Hematopoietic multipotent progenitor cell treated with erythropoietin and hydrocortisone succinate and interleukin-3 and kit ligand, for 15 days (in vitro differentiated cells): ENCODE data around the gene AKAP13.
"Not testable (repeated sequence)": the region's sequence is repeated elsewhere in the genome, so short reads cannot be mapped to it uniquely, and the experiment has no call there.

ENCODE experiments used
- DNase-seq: peaks from one replicate; pipeline ENCODE4 v3.0.0-alpha.2; 2015; ENCODE audit warnings: low spot score

Gene AKAP13

GRCh38 chr15:85625166-85625830, 244.9 kb downstream of the AKAP13 start:
- DNase-seq = no peak

GRCh38 chr15:85625856-85626255, 245.5 kb downstream of the AKAP13 start:
- DNase-seq = no peak

- DNase-seq = no peak
These were observed 247.0 kb downstream of the AKAP13 start for GRCh38 chr15:85627213-85627935.

- DNase-seq = no peak
These were observed 249.9 kb downstream of the AKAP13 start for GRCh38 chr15:85630311-85630710.

GRCh38 chr15:85631018-85631417, 250.6 kb downstream of the AKAP13 start:
- no peak for DNase-seq

GRCh38 chr15:85632014-85632413, 251.6 kb downstream of the AKAP13 start:
- DNase-seq = no peak

GRCh38 chr15:85633859-85634258, 253.5 kb downstream of the AKAP13 start:
- no peak for DNase-seq

GRCh38 chr15:85636351-85636750, 255.9 kb downstream of the AKAP13 start:
- no peak for DNase-seq

- no peak for DNase-seq
These were observed 259.5 kb downstream of the AKAP13 start for GRCh38 chr15:85639752-85640381.

- DNase-seq = no peak
These were observed 261.8 kb downstream of the AKAP13 start for GRCh38 chr15:85642065-85642692.

- DNase-seq = no peak
These were observed 262.3 kb downstream of the AKAP13 start for GRCh38 chr15:85642693-85643066.

GRCh38 chr15:85646538-85647091, 266.2 kb downstream of the AKAP13 start:
- no peak for DNase-seq

- no peak for DNase-seq
These were observed 269.0 kb downstream of the AKAP13 start for GRCh38 chr15:85649372-85649771.

GRCh38 chr15:85651548-85651947, 271.1 kb downstream of the AKAP13 start:
- no peak for DNase-seq

- no peak for DNase-seq
These were observed 272.1 kb downstream of the AKAP13 start for GRCh38 chr15:85652457-85652856.

- DNase-seq = no peak
These were observed 276.7 kb downstream of the AKAP13 start for GRCh38 chr15:85657132-85657531.

GRCh38 chr15:85658816-85659215, 278.4 kb downstream of the AKAP13 start:
- no peak for DNase-seq

GRCh38 chr15:85661859-85662258, 281.5 kb downstream of the AKAP13 start:
- no peak for DNase-seq

- DNase-seq = not testable (repeated sequence)
These were observed 285.3 kb downstream of the AKAP13 start for GRCh38 chr15:85665677-85666076.

GRCh38 chr15:85667491-85668424, 287.4 kb downstream of the AKAP13 start:
- no peak for DNase-seq

- no peak for DNase-seq
These were observed 290.8 kb downstream of the AKAP13 start for GRCh38 chr15:85671156-85671555.
